ENCODE data around the gene OR51A7. TPM values are rescaled to one million over a fixed set of nuclear protein-coding genes. Genes with fewer than 3 reads are reported as not detected.

OR51A7 gene, protein sequence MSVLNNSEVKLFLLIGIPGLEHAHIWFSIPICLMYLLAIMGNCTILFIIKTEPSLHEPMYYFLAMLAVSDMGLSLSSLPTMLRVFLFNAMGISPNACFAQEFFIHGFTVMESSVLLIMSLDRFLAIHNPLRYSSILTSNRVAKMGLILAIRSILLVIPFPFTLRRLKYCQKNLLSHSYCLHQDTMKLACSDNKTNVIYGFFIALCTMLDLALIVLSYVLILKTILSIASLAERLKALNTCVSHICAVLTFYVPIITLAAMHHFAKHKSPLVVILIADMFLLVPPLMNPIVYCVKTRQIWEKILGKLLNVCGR
- not detected in 2 replicates for total RNA-seq

DNA sequence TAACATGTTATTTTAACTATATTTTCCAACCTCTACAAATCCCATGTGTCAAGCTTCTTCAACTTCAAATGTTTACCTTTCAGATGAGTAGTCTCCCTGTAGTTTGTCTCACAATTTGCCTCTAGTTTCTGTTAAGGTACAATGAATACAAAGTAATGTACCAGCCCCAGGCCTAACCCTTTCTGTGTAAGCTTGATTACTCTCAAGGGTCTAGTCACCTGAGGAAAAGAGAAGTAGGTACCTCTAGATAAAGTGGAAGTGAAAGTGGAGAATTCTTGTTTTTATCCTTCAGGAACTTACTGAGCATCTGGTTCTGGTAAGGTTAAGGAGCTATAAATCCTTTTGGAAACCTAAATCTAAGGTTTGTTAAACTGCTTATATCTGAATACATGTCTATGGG is at the start of gene OR51A7:
TSS of gene OR51A7 (plus strand) at position 300 of the 400 bp plus-strand sequence. CDS start 3,587 bp downstream, outside the sequence.

DNA sequence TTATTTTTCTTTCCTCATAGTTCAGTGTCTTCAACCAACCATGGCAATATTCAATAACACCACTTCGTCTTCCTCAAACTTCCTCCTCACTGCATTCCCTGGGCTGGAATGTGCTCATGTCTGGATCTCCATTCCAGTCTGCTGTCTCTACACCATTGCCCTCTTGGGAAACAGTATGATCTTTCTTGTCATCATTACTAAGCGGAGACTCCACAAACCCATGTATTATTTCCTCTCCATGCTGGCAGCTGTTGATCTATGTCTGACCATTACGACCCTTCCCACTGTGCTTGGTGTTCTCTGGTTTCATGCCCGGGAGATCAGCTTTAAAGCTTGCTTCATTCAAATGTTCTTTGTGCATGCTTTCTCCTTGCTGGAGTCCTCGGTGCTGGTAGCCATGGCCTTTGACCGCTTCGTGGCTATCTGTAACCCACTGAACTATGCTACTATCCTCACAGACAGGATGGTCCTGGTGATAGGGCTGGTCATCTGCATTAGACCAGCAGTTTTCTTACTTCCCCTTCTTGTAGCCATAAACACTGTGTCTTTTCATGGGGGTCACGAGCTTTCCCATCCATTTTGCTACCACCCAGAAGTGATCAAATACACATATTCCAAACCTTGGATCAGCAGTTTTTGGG is 21.6 kb upstream of the OR51A7 start, which contains the start of gene OR51T1:
TSS of gene OR51T1 (plus strand) at position 41 of the 641 bp plus-strand sequence. CDS start at position 41, 0 bp downstream.

DNA sequence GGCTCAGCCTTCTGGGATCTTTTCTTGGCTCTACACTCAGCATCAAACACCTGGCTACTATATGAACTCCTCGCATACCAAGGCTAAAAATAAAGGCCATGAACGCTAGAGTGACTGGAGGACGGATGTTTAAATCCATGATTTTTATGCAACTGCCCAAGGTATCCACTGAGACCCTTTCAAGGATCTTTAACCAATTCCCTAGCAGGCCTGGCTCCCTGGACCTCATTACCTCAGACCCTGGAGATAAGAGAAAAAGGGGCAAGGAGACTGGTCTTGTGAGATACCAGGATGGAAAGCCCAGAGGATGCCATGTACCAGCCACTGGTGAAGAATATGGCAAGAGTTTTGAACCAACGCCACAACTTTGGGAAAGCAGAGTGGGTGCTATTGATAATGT is 15.7 kb downstream of the OR51A7 start, which contains the start of gene OR51G2:
TSS of gene OR51G2 (minus strand) at position 101 of the 400 bp plus-strand sequence. CDS start 3,687 bp downstream, outside the sequence.

DNA sequence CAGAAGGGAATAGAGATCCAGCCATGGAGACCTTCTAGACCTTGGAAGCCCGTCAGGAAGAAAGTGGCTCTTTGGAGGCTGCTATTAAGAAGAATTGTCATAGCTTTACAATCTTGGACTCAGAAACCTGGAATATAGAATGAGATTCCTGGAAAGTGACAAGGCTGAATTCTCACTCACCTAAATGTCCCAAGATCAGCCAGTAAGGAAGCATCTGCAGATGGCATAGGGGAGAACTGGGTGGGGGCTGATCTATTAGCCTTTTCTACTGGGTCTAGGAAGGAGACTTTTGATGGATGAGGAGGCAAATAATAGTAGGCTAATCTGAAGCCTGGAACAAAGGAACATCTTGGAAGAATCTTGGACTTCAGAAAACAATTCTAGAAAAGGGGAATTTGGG is 20.7 kb downstream of the OR51A7 start, which contains the start of gene OR51G1:
TSS of gene OR51G1 (minus strand) at position 101 of the 400 bp plus-strand sequence. CDS start at position 101, 0 bp downstream.

DNA sequence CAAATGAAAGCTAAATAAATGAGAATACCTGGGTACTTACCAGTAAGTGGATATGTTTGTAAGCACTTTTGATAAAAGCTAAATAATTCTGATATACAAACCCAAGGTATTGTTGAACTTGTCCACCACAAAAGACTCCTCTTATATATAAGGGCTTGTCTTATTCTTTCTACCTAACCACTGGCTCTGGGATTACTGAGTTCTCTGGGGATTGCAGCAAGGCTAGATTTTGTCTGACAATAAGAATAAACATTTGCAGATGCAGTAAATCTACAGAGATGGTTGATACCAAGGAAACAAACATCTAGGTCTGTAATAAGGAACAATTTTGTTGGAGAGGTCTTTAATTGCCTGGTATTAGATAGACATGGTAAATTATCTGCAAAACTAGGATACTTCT is 43.9 kb downstream of the OR51A7 start, which contains the start of gene OR51A4:
TSS of gene OR51A4 (minus strand) at position 101 of the 400 bp plus-strand sequence. CDS start 505 bp downstream, outside the sequence.

DNA sequence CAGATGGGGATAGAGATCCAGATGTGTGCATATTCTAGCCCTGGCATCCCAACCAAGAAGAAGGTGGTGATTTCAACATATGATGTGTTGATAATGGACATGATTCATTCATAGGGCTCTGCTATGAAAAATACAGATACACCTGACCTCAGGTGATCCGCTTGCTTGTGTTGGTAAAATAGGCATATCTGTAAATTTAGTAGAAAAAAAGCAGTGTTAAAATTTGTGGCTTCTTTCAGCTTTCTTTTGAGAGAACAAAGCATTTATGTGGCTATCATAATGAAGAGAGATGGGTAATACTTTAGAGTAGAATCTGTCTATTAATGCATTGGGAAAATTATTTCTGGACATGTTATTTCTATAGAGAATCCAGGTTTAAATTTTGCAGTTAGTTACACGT is 52.0 kb downstream of the OR51A7 start, which contains the start of gene OR51A2:
TSS of gene OR51A2 (minus strand) at position 101 of the 400 bp plus-strand sequence. CDS start at position 101, 0 bp downstream.

Other genes with a start within 250 kb of the OR51A7 start
- gene OR51E2, start 205.9 kb upstream of the OR51A7 start, total RNA-seq, result not detected in 2 replicates
- gene MMP26, start 199.0 kb upstream of the OR51A7 start, total RNA-seq, result not detected in 2 replicates
- gene OR51F1, start 133.8 kb upstream of the OR51A7 start, total RNA-seq, result not detected in 2 replicates
- not detected in 2 replicates for gene OR52R1, start 99.4 kb upstream of the OR51A7 start, total RNA-seq
- not detected in 2 replicates for gene OR51F2, start 82.5 kb upstream of the OR51A7 start, total RNA-seq
- gene OR51S1, start 54.6 kb upstream of the OR51A7 start, total RNA-seq, result not detected in 2 replicates
- gene OR51T1, start 21.9 kb upstream of the OR51A7 start, total RNA-seq, result not detected in 2 replicates
- gene OR51G2, start 15.6 kb downstream of the OR51A7 start, total RNA-seq, result not detected in 2 replicates
- gene OR51G1, start 20.6 kb downstream of the OR51A7 start, total RNA-seq, result not detected in 2 replicates
- not detected in 2 replicates for gene OR51A4, start 43.8 kb downstream of the OR51A7 start, total RNA-seq
- not detected in 2 replicates for gene OR51A2, start 51.9 kb downstream of the OR51A7 start, total RNA-seq
- gene OR51L1, start 91.1 kb downstream of the OR51A7 start, total RNA-seq, result not detected in 2 replicates
- gene OR52J3, start 142.7 kb downstream of the OR51A7 start, total RNA-seq, result not detected in 2 replicates
- gene OR52E2, start 155.8 kb downstream of the OR51A7 start, total RNA-seq, result not detected in 2 replicates
- gene OR52E1, start 165.8 kb downstream of the OR51A7 start, total RNA-seq, result not detected in 2 replicates
- gene OR52A5, start 234.6 kb downstream of the OR51A7 start, total RNA-seq, result not detected in 2 replicates